ENCODE data around the gene B4GALNT3.

- TF ChIP-seq CTCF (IDR thresholded peaks at IDR 0.05) (no peak), POLR2A (IDR thresholded peaks at IDR 0.05) (no peak)
These were observed 49.8 kb downstream of the B4GALNT3 start for GRCh38 chr12:509500-509899.
